Measurements from ENCODE around the gene UPF3A. TPM values are rescaled to one million over a fixed set of nuclear protein-coding genes. Genes with fewer than 3 reads are reported as not detected.
A peak's percentile ranks its signal among the peaks of the same experiment; 100 is the strongest.

UPF3A gene
- total and polyA plus RNA-seq, 2 of the 4 experiments (the other 2 are of a cell fraction), result 11.7 to 51.6 TPM

DNA sequence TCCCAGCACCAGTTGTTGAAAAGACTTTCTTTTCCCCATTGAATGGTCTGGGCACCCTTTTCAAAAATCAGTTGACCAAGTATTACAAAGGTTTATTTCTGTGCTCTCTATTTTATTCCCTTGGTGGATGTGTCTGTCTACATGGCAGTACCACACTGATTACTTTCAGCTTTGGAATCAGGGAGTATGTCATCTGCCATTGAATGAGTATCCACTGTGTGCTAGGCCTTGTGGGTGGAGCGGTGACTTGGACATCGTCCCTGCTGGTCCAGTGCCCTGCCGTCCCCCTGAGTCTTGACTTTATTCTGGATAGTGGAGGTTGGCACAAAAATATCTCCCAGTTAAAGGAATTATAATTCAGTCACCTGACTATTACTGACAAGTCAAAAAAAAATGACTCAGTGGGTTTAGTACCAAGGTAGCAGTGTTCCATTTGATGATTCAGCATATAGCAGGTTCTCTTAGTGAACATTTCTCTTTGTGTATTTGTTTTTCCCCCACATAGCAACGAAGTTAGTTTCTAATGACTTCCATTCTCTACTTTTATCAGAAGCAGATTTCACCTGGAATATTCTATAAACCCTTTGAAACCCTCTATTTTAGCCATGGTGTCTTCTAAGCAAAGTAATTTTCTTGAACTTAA is 3.9 kb downstream of the UPF3A start:
- H3K4me2 ChIP-seq (ENCODE audit: low read depth, low read length), result no peak overlapping the region

More for the DNA sequence above, 3.9 kb downstream of the UPF3A start:
- Histone ChIP-seq H3K36me3 (ENCODE audit: control insufficient read depth, insufficient read depth, low read length) (peaks cover 31% of the 10 kb centered on the region), H3K9me3 (ENCODE audit: control insufficient read depth, insufficient read depth, low read length) (no peaks in the 10 kb centered on the region), H2AK5ac (ENCODE audit: low read depth, low read length) (no peak overlapping the region), H2BK5ac (ENCODE audit: low read depth, low read length, poor library complexity, severe bottlenecking) (peak overlapping the region; percentile 5), H4K91ac (ENCODE audit: insufficient read depth, low read depth, low read length) (no peak overlapping the region), H2BK15ac (ENCODE audit: low read depth, low read length) (no peak overlapping the region), H4K5ac (ENCODE audit: low read depth, low read length) (no peak overlapping the region), H3K27ac (ENCODE audit: insufficient read depth, low read length) (no peak overlapping the region), H3K4ac (ENCODE audit: low read depth, low read length) (no peak overlapping the region), H3K79me1 (ENCODE audit: low read depth in 1 of 2, low read length in 2 of 2) (peaks cover 31 to 59% of the 10 kb centered on the region in 2 experiments), H3K9me1 (ENCODE audit: insufficient read depth, low read length) (peaks cover 22% of the 10 kb centered on the region), H3K23ac (ENCODE audit: low read depth, low read length) (no peak overlapping the region), H3K18ac (ENCODE audit: low read depth, low read length) (no peak overlapping the region), H3K56ac (ENCODE audit: extremely low read depth, insufficient read depth, low read length) (no peak overlapping the region), H3K4me3 (ENCODE audit: insufficient read depth, low read depth, low read length) (no peak overlapping the region), H2AFZ (replicated peaks; ENCODE audit: low read length, poor library complexity) (no peak overlapping the region), H4K20me1 (ENCODE audit: insufficient read depth, low read length) (peaks cover 7% of the 10 kb centered on the region), H3K14ac (replicated peaks; ENCODE audit: low read depth, low read length) (no peak overlapping the region), H4K8ac (ENCODE audit: low read depth in 2 of 2, low read length in 2 of 2) (no peak overlapping the region), H2BK20ac (ENCODE audit: low read depth, low read length) (no peak overlapping the region), H3K27me3 (ENCODE audit: control insufficient read depth, insufficient read depth, low read length) (no peaks in the 10 kb centered on the region), H3K4me1 (ENCODE audit: control insufficient read depth, insufficient read depth, low read length) (peaks cover 2% of the 10 kb centered on the region; the same call in 1 of the 2 replicates), H2BK120ac (ENCODE audit: low read depth, low read length) (no peak overlapping the region), H3K9ac (ENCODE audit: low read depth, low read length) (no peak overlapping the region), H2AK9ac (replicated peaks; ENCODE audit: low read depth, low read length, poor library complexity) (no peak overlapping the region)
- TSS peak; percentile 12 for BruUV-seq (replicated peaks)
- ChIA-PET POLR2A (ENCODE audit: unreplicated experiment) (no interaction called here), CTCF (interaction anchor here (0.7 kb wide), 1 partner anchor 25 kb away, joined by 3 read pairs; no protein-coding TSS in a partner anchor)
- ATAC-seq (ENCODE audit: low read depth) (no peak), DNase-seq (peak; percentile 17)
- whole genome bisulfite sequencing, 2 experiments (ENCODE audit: extremely low coverage in 2 of 2, insufficient read length in 1 of 2), result no CpG with 5 or more reads among the region's 4 CpGs
- dilution Hi-C loops (cut with HindIII; ENCODE audit: low sequenced_read_pairs, unreplicated experiment) (no loop called here), in situ Hi-C loops (cut with MboI; ENCODE audit: low sequenced_read_pairs) (no loop called here), intact Hi-C loops (cut with micrococcal nuclease) (no loop called here)
- TF ChIP-seq MAFK (IDR thresholded peaks at IDR 0.05; ENCODE audit: low read depth, low read length) (peak; percentile 90), CEBPB (IDR thresholded peaks at IDR 0.05; ENCODE audit: low read depth, low read length) (no peak), RFX5 (IDR thresholded peaks at IDR 0.05; ENCODE audit: low read depth, low read length) (no peak)
